ENCODE data around the gene ATP2A3. TPM values are rescaled to one million over a fixed set of nuclear protein-coding genes. Genes with fewer than 3 reads are reported as not detected.

Gene ATP2A3
- total RNA-seq, 1 experiment from 2014 or later, result 13.3 TPM

GRCh38 chr17:4006165-4006589 lies 41.9 kb upstream of the ATP2A3 start:
- H3K4me3 Mint-ChIP-seq, result no peak overlapping the region
- no peak overlapping the region for H3K4ac ChIP-seq (ENCODE audit: low read depth, low read length)
- H4K91ac ChIP-seq (ENCODE audit: insufficient read length, low read depth, low read length), result no peak overlapping the region
- H4K8ac ChIP-seq (replicated peaks; ENCODE audit: insufficient read length, low read depth, low read length), result no peak overlapping the region
- H3K23ac ChIP-seq (ENCODE audit: insufficient read length, low read depth, low read length), result no peak overlapping the region
- no peak overlapping the region for H3K9ac ChIP-seq (ENCODE audit: extremely low read depth, insufficient read length, low read length)
- peaks cover 4% of the 10 kb centered on the region; the same call in 1 of the 2 replicates for H3K27me3 Mint-ChIP-seq (ENCODE audit: low read depth)
- no peaks in the 10 kb centered on the region for H3K9me3 Mint-ChIP-seq
- H3K4me1 Mint-ChIP-seq, result peaks cover 19 to 27% of the 10 kb centered on the region in 2 experiments
- no peak overlapping the region for H4K5ac ChIP-seq (ENCODE audit: insufficient read length, low read depth, low read length)
- no peaks in the 10 kb centered on the region for H3K23me2 ChIP-seq (ENCODE audit: insufficient read length, low read depth, low read length, poor library complexity, severe bottlenecking)
- H3K4me1 ChIP-seq (ENCODE audit: insufficient read depth, low read length), result no peaks in the 10 kb centered on the region
- H3K36me3 Mint-ChIP-seq (ENCODE audit: insufficient read depth in 1 of 3, low read depth in 3 of 3), result peaks cover 7 to 35% (median 21%) of the 10 kb centered on the region in 3 experiments; a peak in 6 of 7 replicates
- H2BK15ac ChIP-seq (ENCODE audit: low read depth, low read length), result no peak overlapping the region
- no peak overlapping the region for H3K18ac ChIP-seq (ENCODE audit: insufficient read length, low read depth, low read length)
- H3T11ph ChIP-seq (ENCODE audit: low read length), result no peak overlapping the region
- no peak overlapping the region for H2BK12ac ChIP-seq (ENCODE audit: insufficient read length, low read depth, low read length)
- H2BK5ac ChIP-seq (ENCODE audit: insufficient read length, low read length), result no peak overlapping the region
- no CpG with 5 or more reads among the region's 12 CpGs for WGBS (ENCODE audit: extremely low coverage, insufficient read length, low lambda C conversion rate)
- no peak overlapping the region for H3K27ac Mint-ChIP-seq
- peak; percentile 30 for DNase-seq
- H2AK5ac ChIP-seq (ENCODE audit: insufficient read length, low read length), result no peak overlapping the region
- no peak overlapping the region for H2BK120ac ChIP-seq (ENCODE audit: low read depth, low read length, poor library complexity, severe bottlenecking)
- no peaks in the 10 kb centered on the region for H3K27me3 ChIP-seq (ENCODE audit: insufficient read depth, low read length)
- no peak for TF ChIP-seq CTCF (conservative IDR thresholded peaks at IDR 0.05)
- H3K56ac ChIP-seq (ENCODE audit: insufficient read length, low read depth, low read length), result no peak overlapping the region
- no peak overlapping the region for H2BK20ac ChIP-seq (ENCODE audit: low read depth, low read length, poor library complexity, severe bottlenecking)
- no peak overlapping the region for H3K27ac ChIP-seq (ENCODE audit: insufficient read length, low read depth, low read length)
- H3K79me2 ChIP-seq (ENCODE audit: insufficient read depth, low read length), result no peaks in the 10 kb centered on the region
- H3K4me2 ChIP-seq (ENCODE audit: insufficient read depth, insufficient read length, low read length), result no peak overlapping the region
- H4K20me1 ChIP-seq (ENCODE audit: control insufficient read depth, insufficient read depth, insufficient read length), result no peaks in the 10 kb centered on the region
- no peaks in the 10 kb centered on the region for H3K9me3 ChIP-seq (ENCODE audit: control insufficient read depth, low read depth, low read length)
- no peak overlapping the region for H2AFZ ChIP-seq (ENCODE audit: low read length)
- no peaks in the 10 kb centered on the region for H3K79me1 ChIP-seq (ENCODE audit: insufficient read depth, low read depth, low read length, poor library complexity, severe bottlenecking)
- H3K14ac ChIP-seq (ENCODE audit: insufficient read depth, low read length), result no peak overlapping the region

Data from H9 (cell line).